Measurements from ENCODE around the gene METRN.

Gene METRN

DNA sequence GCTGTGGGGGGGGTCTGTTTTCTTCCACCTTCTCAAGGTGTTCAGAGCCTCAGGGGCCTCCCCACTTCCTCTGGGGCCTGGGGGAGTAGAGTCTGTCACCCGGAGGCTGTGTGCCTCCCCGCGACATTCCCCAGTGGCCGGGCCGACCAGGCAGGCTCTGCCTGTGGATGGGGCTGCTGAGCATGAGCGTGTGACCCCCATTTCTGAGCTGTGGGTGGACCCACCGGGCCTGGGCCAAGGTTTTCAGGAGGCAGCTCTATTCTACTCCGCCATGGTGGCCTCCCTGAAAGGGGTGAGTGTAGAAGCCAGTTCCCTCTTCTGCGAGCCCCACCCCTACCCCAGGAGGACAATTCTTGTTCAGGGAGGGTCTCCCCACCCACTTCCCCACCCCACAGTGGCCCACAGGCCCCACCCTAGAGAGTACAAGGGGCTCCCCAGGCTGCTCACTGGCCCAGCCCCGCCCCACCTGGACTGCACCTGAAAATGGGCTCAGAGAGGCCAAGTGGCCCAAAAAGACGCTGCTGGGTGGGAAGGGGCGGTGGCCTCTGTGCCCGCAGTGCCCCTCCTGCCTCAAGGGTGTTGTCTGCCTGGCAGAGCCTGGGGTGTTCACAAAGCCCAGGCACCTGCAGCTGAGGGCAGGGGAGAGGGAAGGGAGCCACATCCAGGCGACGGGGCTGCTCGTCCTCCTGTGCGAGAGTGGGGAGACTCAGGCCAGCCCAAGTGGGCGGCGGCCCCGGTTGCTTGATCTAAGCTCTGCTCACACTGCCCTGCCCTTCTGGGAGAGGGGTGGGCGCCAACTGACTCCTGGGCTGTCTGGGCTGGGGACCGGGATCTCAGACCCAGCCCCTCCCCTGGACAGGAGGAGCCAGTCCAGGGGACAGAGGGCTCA is 47.0 kb downstream of the METRN start:
- DNase-seq = no peak

DNA sequence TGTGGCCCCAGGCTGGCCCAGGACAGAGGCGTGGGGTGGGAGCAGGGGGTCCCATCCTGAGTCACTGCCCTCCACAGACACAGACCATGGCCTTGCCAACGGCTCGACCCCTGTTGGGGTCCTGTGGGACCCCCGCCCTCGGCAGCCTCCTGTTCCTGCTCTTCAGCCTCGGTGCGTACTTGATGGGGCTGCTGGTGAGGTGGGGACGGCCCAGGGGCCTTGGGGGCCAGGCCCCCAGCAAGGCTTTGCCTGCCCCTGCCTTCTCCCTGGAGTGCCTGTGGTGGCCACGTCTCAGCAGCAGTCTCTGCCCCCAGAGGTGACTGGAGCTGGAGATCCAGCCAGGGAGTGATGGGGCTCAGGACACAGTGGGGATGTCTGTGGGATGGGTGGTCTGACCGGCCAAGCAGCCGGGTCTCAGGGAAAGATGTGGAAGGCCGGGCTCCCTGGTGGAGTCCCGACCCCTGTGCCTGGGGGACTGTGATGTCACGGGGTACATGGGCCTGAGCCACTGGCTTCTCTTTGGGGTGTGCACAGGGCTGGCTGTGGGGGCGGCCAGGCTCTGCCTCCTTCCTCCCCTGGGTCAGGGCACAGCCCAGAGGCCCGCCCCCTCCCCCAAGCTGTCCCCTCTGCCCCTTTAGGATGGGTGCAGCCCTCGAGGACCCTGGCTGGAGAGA is 47.8 kb downstream of the METRN start:
- DNase-seq = no peak

DNA sequence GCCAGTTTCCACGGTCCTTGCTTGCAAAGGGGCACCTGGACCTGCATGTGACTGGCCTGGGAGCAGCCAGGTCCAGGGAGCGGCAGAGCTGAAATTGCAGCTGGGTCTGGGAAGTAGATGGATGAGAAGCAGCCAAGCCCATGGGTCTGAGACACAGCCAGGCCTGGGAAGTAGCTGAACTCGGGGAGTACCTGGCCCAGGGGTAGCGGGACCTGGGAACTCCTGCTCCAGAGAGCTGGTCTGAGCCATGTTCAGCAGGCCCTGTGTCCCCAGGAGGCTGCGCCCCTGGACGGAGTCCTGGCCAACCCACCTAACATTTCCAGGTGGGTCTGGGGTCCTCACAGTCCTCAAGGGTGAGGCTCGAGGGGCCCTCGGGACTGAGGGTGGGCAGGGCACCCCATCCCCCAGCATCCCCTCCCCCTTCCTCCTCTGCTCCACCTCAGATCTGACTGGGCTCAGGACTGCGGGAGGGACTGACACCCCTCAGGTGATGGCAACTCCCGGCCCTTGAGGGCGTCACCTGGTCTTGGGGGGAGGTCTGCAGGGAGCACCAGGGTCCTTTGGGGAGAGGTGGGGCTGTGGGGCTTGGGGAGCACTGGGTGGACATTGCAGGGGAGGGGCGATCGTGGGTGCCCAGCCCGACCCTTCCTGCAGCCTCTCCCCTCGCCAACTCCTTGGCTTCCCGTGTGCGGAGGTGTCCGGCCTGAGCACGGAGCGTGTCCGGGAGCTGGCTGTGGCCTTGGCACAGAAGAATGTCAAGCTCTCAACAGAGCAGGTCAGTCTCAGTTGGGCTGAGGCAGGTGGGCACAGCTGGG is 48.7 kb downstream of the METRN start:
- DNase-seq = no peak

DNA sequence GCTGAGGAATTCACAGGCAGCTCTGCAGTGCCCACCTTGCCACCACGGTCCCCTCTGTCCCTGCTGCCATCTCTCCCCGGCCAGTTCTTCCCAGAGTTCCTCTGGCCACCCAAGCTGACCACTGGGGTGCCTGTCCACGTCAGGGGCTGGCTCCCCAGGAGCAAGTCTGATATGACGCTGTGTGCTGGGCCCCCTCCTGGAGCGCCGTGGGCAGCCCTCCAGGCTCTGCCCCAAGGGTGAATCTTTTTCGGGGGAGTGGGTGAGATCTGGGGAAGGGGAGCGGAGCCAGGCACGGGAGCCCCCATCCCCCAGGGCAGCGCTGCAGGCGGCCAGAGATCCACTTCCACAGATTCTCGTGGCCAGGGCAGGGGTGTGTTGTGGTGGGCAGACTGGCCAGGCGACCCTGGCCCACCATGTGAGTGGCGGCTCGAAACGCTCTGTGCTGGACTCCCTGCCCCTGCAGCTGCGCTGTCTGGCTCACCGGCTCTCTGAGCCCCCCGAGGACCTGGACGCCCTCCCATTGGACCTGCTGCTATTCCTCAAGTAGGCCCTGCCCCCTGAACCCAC is 49.3 kb downstream of the METRN start:
- DNase-seq = no peak

DNA sequence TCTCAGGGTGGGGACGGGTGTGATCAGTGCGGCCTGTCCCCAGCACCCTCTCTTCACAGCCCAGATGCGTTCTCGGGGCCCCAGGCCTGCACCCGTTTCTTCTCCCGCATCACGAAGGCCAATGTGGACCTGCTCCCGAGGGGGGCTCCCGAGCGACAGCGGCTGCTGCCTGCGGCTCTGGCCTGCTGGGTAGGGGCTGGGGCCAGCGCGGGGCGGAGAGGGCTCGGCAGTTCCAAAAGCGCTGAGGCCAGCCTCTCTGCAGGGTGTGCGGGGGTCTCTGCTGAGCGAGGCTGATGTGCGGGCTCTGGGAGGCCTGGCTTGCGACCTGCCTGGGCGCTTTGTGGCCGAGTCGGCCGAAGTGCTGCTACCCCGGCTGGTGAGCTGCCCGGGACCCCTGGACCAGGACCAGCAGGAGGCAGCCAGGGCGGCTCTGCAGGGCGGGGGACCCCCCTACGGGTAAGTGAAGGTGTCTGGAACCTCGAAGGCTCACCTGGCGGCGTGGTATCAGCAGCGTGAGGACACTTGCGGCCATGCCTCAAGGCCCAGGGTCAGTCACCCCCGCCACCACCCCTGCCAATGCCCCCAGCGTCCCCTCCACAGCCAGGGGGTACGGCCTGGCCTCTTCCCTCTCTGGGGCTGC is 50.0 kb downstream of the METRN start:
- no peak for DNase-seq

DNA sequence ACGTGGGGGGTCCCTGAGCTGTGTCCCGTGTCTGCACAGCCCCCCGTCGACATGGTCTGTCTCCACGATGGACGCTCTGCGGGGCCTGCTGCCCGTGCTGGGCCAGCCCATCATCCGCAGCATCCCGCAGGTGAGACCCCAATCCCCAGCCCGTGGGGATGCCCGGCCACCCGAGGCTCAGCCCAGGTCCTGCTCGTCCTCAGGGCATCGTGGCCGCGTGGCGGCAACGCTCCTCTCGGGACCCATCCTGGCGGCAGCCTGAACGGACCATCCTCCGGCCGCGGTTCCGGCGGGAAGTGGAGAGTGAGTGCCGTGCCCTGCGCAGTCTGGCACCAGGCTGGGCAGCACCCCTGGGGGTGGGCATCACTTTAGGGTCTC is 50.6 kb downstream of the METRN start:
- DNase-seq = no peak

DNA sequence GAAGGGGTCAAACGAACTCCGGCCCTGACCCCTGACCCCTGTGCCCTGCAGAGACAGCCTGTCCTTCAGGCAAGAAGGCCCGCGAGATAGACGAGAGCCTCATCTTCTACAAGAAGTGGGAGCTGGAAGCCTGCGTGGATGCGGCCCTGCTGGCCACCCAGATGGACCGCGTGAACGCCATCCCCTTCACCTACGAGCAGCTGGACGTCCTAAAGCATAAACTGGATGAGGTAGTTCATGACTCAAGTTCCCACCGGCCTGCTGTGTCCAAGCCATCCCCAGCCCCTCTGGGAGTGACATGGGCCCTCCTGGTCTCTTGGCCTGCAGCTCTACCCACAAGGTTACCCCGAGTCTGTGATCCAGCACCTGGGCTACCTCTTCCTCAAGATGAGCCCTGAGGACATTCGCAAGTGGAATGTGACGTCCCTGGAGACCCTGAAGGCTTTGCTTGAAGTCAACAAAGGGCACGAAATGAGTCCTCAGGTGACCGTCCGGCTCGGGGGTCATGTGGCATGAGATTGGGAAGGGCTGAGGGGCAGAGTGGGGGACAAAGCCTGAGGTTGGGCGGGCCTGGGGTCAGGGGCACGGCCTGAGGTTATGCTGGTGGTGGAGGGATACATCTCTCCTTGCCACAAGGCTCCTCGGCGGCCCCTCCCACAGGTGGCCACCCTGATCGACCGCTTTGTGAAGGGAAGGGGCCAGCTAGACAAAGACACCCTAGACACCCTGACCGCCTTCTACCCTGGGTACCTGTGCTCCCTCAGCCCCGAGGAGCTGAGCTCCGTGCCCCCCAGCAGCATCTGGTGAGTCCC is 51.3 kb downstream of the METRN start:
- no peak for DNase-seq

DNA sequence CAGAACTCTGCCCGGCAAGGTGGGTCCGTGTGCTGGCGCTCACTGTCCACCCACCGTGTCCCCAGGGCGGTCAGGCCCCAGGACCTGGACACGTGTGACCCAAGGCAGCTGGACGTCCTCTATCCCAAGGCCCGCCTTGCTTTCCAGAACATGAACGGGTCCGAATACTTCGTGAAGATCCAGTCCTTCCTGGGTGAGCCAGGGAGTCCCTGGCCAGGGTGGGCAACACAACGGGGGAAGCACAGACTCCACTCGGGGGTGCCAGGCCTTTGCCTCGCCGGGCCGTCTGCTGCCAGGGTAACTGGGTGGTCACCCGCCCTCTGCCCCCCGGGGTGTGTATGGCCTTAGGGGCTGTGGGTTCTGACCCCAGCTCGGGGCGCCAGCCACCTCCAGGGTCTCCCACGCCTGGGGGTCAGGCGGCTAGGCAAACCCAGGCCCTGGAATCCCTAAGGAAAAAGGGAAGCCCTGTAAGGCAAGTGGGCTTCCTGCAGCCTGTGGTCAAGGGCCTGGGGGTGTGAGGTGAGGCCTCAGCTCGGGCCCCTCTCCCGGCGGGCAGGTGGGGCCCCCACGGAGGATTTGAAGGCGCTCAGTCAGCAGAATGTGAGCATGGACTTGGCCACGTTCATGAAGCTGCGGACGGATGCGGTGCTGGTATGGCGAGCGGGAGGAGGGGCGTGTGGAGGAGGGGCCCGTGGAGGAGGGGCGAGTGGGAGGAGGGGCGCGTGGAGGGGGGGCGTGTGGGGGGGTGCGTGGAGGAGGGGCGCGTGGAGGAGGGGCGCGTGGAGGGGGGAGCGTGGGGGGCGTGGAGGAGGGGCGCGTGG is 52.1 kb downstream of the METRN start:
- no peak for DNase-seq

DNA sequence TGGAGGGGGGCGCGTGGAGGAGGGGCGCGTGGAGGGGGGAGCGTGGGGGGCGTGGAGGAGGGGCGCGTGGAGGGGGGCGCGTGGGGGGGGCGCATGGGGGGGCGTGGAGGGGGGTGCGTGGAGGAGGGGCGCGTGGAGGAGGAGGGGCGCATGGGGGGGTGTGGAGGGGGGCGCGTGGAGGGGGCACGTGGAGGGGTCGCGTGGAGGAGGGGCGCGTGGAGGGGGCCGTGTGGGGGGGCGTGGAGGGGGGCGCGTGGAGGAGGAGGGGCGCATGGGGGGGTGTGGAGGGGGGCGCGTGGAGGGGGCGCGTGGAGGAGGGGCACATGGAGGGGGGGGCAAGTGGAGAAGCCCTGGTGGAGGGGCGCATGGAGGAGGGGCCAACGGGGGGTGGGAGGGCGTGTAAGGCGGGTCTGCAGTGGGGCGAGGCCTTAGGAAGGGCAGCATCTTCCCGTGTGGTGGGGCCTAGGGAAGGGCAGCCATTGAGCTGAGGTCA is 52.9 kb downstream of the METRN start:
- no peak for DNase-seq

DNA sequence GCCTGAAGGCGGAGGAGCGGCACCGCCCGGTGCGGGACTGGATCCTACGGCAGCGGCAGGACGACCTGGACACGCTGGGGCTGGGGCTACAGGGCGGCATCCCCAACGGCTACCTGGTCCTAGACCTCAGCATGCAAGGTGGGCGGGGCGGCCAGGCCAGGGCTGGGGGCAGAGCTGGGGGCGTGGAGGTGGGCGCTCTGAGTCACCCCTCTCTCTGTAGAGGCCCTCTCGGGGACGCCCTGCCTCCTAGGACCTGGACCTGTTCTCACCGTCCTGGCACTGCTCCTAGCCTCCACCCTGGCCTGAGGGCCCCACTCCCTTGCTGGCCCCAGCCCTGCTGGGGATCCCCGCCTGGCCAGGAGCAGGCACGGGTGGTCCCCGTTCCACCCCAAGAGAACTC is 53.5 kb downstream of the METRN start:
- DNase-seq = no peak

All from DMS79 (cell line).